ENCODE results near the gene FADS3.
"Not testable (repeated sequence)": the region's sequence is repeated elsewhere in the genome, so short reads cannot be mapped to it uniquely, and the experiment has no call there.

FADS3 gene

DNA sequence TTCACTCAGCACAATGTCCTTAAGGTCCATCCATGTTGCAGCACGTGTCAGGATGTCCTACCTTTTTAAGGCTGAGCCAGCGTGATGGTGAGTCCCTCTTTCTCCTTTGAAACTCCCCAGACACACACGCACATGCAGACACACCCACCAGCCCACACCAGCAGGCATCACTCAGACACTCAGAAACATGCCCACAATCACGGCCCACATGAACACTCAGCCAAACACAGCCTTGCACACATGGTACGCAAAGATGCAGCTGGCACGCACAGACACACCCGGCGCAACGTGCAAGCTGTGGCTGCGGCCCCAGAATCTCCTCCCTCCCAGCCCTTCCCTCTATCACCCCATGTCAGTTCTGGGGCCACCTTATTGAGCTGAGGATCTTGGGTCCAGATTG lies 8.0 kb downstream of the FADS3 start:
- Mint-ChIP-seq H3K9me3 (no peaks in the 10 kb centered on the region), H3K4me3 (no peak overlapping the region), H3K4me1 (peaks cover 4% of the 10 kb centered on the region)

DNA sequence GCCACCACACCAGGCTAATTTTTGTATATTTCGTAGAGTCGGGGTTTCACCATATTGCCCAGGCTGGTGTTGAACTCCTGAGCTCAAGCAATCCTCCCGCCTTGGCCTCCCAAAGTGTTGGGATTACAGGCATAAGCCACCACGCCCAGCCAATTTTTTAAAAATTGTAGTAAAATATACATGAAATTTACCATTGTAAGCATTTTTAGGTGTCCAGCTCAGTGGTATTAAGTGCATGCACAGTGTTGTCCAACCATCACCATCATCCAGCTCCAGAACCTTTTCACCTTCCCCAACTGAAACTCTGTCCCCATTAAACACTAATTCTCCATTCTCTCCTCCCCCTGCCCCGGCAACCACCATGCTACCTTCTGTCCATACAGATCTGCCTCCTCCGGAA lies 8.5 kb downstream of the FADS3 start:
- H3K4me3 Mint-ChIP-seq: no peak overlapping the region
- H3K9me3 Mint-ChIP-seq: no peaks in the 10 kb centered on the region
- no peaks in the 10 kb centered on the region for H3K27me3 Mint-ChIP-seq (ENCODE audit: low read depth)
- peaks cover 4% of the 10 kb centered on the region for H3K4me1 Mint-ChIP-seq
- H3K36me3 Mint-ChIP-seq (ENCODE audit: low read depth): no peaks in the 10 kb centered on the region
- TF ChIP-seq, protein P1, sequence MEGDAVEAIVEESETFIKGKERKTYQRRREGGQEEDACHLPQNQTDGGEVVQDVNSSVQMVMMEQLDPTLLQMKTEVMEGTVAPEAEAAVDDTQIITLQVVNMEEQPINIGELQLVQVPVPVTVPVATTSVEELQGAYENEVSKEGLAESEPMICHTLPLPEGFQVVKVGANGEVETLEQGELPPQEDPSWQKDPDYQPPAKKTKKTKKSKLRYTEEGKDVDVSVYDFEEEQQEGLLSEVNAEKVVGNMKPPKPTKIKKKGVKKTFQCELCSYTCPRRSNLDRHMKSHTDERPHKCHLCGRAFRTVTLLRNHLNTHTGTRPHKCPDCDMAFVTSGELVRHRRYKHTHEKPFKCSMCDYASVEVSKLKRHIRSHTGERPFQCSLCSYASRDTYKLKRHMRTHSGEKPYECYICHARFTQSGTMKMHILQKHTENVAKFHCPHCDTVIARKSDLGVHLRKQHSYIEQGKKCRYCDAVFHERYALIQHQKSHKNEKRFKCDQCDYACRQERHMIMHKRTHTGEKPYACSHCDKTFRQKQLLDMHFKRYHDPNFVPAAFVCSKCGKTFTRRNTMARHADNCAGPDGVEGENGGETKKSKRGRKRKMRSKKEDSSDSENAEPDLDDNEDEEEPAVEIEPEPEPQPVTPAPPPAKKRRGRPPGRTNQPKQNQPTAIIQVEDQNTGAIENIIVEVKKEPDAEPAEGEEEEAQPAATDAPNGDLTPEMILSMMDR (IDR thresholded peaks at IDR 0.05; ENCODE audit: unreplicated experiment in 3 of 3): no peak
- H3K27ac Mint-ChIP-seq: no peak overlapping the region

More for the DNA sequence above, 8.0 kb downstream of the FADS3 start:
- H3K36me3 Mint-ChIP-seq (ENCODE audit: low read depth): no peaks in the 10 kb centered on the region
- no peaks in the 10 kb centered on the region for H3K27me3 Mint-ChIP-seq (ENCODE audit: low read depth)
- H3K27ac Mint-ChIP-seq: no peak overlapping the region
- TF ChIP-seq, protein P1 (IDR thresholded peaks at IDR 0.05; ENCODE audit: unreplicated experiment in 3 of 3): no peak

DNA sequence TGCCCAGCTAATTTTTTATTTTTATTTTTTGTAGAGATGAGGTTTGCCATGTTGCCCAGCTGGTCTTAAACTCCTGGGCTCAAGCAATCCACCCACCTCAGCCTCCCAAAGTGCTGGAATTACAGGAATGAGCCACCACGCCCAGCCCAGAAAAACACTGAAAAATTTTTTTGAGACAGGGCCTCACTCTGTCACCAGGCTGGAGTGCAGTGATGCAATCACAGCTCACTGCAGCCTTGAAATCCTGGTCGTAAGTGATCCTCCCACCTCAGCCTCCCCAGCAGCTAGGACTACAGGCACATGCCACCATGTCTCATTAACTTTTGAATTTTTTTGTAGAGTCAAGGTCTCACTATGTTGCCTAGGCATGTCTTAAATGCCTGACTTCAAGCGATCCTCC lies 9.1 kb downstream of the FADS3 start:
- not testable (repeated sequence) for H3K4me3 Mint-ChIP-seq; H3K4me1 Mint-ChIP-seq; H3K27me3 Mint-ChIP-seq (ENCODE audit: low read depth); H3K36me3 Mint-ChIP-seq (ENCODE audit: low read depth); H3K9me3 Mint-ChIP-seq; H3K27ac Mint-ChIP-seq

DNA sequence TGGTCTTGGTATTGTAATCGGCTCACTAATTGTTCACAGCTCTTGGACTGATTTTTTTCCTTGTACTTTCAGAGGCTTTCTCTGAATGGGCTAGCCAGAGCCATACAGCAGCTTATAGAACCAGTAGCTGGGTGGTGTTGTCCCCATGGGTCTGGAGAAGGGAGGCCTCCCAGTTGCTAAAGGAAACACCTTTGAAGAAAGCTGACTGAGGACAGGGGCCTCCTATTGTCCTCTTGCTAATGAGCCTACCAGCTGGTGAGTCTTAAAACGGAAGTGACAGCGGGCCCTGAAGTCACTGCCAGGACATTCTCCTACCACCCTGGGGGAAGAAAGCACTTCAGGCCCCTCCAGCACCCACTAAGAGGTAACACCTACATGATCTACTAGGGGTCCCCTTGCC lies 9.9 kb downstream of the FADS3 start:
- TF ChIP-seq, protein P1 (IDR thresholded peaks at IDR 0.05; ENCODE audit: unreplicated experiment in 3 of 3): no peak
- no peaks in the 10 kb centered on the region for H3K36me3 Mint-ChIP-seq (ENCODE audit: low read depth)
- H3K9me3 Mint-ChIP-seq: no peaks in the 10 kb centered on the region
- H3K4me1 Mint-ChIP-seq: peaks cover 4% of the 10 kb centered on the region
- no peak overlapping the region for H3K4me3 Mint-ChIP-seq
- H3K27me3 Mint-ChIP-seq (ENCODE audit: low read depth): no peaks in the 10 kb centered on the region
- no peak overlapping the region for H3K27ac Mint-ChIP-seq

DNA sequence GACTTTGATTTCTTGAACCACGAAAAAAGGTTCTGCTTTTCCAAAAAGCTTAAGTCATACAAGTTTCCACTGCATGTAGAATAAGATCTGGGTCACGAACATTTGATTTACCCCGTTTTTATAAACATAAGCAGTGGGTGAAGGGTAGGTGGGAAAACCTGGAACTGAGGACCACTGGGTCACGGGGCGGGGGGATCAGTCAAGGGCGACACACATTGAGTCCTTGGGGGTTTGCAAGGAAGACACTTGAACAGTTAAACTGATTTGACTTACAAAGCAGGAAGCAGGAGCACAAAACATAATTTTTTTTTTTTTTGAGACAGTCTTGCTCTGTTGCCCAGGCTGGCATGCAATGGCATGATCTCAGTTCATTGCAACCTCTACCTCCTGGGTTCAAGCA lies 10.9 kb downstream of the FADS3 start:
- TF ChIP-seq, protein P1 (IDR thresholded peaks at IDR 0.05; ENCODE audit: unreplicated experiment in 3 of 3): no peak
- Mint-ChIP-seq H3K27me3 (ENCODE audit: low read depth) (no peaks in the 10 kb centered on the region), H3K4me1 (peaks cover 4% of the 10 kb centered on the region), H3K4me3 (no peak overlapping the region), H3K36me3 (ENCODE audit: low read depth) (no peaks in the 10 kb centered on the region), H3K9me3 (no peaks in the 10 kb centered on the region), H3K27ac (peak overlapping the region in 1 of 3 experiments; percentile 43)

DNA sequence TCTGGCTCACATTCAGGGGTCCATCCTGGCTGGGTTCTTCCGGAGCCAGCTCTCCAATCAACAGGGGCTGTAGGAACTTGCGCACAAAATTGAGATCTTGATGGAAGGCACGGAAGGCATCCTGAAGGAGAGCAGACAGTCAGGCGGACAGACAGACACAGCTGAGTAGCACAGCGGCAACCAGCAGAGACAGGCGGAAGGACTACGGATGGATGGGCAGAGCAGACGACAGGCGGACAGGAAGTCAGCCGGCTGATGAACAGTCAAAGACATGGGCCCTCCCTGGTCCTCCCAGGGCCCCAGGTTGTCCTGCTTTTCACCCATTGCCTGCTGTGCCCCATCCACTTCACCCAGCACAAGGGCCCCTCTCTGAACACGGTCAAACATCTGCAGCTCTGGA lies 11.3 kb downstream of the FADS3 start:
- Mint-ChIP-seq H3K27me3 (ENCODE audit: low read depth) (no peaks in the 10 kb centered on the region), H3K4me3 (no peak overlapping the region), H3K27ac (no peak overlapping the region), H3K36me3 (ENCODE audit: low read depth) (no peaks in the 10 kb centered on the region), H3K9me3 (no peaks in the 10 kb centered on the region), H3K4me1 (peaks cover 4% of the 10 kb centered on the region)
- TF ChIP-seq, protein P1 (IDR thresholded peaks at IDR 0.05; ENCODE audit: unreplicated experiment in 3 of 3): no peak

Measured in nephron (organoid).